ENCODE data around the gene CHTF8.

Gene CHTF8

DNA sequence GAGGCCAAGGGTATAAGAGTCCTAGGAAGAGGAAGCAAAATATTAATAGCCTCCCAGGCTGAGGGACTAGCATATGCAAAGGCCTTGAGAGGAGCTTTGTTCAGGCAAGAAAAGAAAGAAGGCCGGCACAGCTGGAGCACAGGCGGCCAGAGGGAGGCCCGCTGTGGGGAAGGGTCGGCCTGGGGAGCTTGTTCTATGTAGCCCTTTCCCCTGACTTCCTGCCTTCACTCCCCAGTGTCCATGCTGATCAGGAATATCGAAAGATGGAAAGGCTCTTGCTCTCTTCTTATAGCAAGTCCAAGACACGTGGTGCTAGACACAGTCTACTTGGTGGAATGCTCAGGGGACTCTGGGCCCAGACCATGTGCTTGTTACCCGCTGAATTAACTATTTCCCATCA lies 54.3 kb downstream of the CHTF8 start:
- no peaks in the 10 kb centered on the region for H3K27me3 ChIP-seq (ENCODE audit: insufficient read depth, low read length)
- no peaks in the 10 kb centered on the region for H3K36me3 ChIP-seq (ENCODE audit: insufficient read depth, low read length)
- peak overlapping the region; percentile 80; the same call in 1 of the 2 replicates for H3K27ac ChIP-seq (ENCODE audit: low read depth, low read length)
- 9% methylated on average over 7 of the region's 7 CpGs for WGBS
- H3K4me1 ChIP-seq (ENCODE audit: insufficient read depth, low read length), result peaks cover 37% of the 10 kb centered on the region
- no peak overlapping the region for H3K9ac ChIP-seq (ENCODE audit: low read depth, low read length)
- no peaks in the 10 kb centered on the region for H3K9me3 ChIP-seq (ENCODE audit: insufficient read depth, low read depth, low read length)
- no peak overlapping the region for H3K4me3 ChIP-seq (ENCODE audit: low read length)

DNA sequence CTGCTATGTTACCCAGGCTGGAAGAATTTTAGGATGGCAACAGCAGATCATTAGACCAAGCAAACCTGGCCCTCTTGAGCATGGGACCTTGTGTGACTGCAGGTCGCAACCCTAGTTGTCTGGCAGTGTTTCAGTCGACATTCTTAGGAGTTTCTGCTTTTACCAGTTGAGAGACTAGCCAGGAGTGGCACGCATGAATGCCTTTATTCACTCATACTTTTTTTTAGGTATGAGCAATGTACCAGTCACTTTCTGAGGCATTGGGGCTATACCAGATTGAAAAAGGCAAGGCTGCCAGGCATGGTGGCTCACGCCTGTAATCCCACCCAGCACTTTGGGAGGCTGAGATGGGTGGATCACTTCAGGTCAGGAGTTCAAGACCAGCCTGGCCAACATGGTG lies 55.1 kb downstream of the CHTF8 start:
- Histone ChIP-seq H3K4me3 (ENCODE audit: low read length) (no peak overlapping the region), H3K36me3 (ENCODE audit: insufficient read depth, low read length) (no peaks in the 10 kb centered on the region), H3K4me1 (ENCODE audit: insufficient read depth, low read length) (peaks cover 45% of the 10 kb centered on the region), H3K9me3 (ENCODE audit: insufficient read depth, low read depth, low read length) (no peaks in the 10 kb centered on the region), H3K9ac (ENCODE audit: low read depth, low read length) (no peak overlapping the region), H3K27me3 (ENCODE audit: insufficient read depth, low read length) (no peaks in the 10 kb centered on the region), H3K27ac (ENCODE audit: low read depth, low read length) (peak overlapping the region; percentile 80)
- 83% methylated on average over 4 of the region's 4 CpGs for WGBS

DNA sequence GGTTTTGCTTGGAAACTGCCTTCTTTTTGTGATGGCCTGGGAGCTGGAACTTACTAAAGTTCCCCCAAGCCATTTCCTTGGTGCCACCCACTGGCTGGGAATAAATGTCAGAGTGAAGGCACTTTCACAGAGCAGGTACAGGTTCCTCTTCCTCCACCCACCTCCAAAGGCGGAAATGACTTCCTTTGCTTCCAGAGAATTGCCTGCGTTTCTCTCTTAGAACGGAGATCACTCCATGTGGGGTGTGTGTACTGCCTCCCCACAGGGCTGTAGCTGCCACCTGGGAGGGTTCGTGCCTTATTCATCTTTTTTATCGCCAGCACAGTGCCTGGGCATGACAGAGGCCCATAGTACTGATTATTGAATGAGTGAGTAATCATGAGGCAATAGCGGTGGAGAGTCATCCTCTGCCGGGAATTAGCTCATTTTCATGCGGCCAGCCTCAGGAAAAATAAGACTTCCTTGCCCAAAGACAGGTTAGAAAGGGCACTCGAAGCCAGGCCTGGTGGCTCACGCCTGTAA lies 59.1 kb downstream of the CHTF8 start:
- peak overlapping the region; percentile 26; the same call in 1 of the 2 replicates for H3K4me3 ChIP-seq (ENCODE audit: low read length)
- no peaks in the 10 kb centered on the region for H3K36me3 ChIP-seq (ENCODE audit: insufficient read depth, low read length)
- peak overlapping the region; percentile 64 for H3K27ac ChIP-seq (ENCODE audit: low read depth, low read length)
- H3K9me3 ChIP-seq (ENCODE audit: insufficient read depth, low read depth, low read length), result no peaks in the 10 kb centered on the region
- WGBS, result 41% methylated on average over 10 of the region's 10 CpGs
- peaks cover 59% of the 10 kb centered on the region for H3K4me1 ChIP-seq (ENCODE audit: insufficient read depth, low read length)
- no peaks in the 10 kb centered on the region for H3K27me3 ChIP-seq (ENCODE audit: insufficient read depth, low read length)
- peak overlapping the region; percentile 21 for H3K9ac ChIP-seq (ENCODE audit: low read depth, low read length)

DNA sequence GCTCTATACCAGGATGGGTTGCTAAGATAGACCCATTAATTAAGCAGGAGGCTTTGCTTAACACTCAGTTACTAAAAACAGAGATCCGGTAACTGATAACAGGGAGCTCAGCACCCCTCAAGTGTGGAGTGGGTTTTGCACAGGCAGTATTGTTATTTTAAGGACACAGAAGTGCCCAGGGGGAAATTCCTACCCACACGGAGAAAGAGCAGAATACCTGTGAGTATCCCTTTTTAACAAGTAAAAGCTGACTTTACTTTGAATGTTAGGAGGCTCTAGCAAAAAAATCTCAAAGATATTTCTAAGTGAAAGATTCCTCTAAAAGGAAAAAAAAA lies 59.8 kb downstream of the CHTF8 start:
- Histone ChIP-seq H3K27me3 (ENCODE audit: insufficient read depth, low read length) (no peaks in the 10 kb centered on the region), H3K27ac (ENCODE audit: low read depth, low read length) (peak overlapping the region; percentile 60), H3K4me1 (ENCODE audit: insufficient read depth, low read length) (peaks cover 53% of the 10 kb centered on the region), H3K9ac (ENCODE audit: low read depth, low read length) (peak overlapping the region; percentile 21; the same call in 1 of the 2 replicates), H3K4me3 (ENCODE audit: low read length) (peak overlapping the region; percentile 26), H3K9me3 (ENCODE audit: insufficient read depth, low read depth, low read length) (no peaks in the 10 kb centered on the region), H3K36me3 (ENCODE audit: insufficient read depth, low read length) (no peaks in the 10 kb centered on the region)
- WGBS, result 11% methylated on average over 1 of the region's 2 CpGs

DNA sequence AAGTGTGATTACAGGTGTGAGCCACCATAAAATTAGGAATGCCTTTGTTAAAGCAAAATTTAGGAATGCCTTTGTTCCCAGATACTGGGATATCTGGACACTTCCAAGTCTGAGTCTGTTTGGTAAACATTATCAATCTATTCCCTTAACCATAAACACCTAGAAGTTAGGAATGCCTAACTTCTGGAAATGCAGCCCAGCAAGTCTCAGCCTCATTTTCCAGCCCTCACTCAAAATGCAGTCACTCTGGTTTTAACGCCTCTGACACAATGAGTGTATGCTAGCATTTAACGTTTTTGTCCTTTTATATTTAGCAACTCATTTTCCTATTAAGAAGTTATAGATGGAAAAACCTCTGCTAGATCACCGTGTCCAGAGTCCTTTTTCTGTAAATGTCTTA lies 61.4 kb downstream of the CHTF8 start:
- no peaks in the 10 kb centered on the region for H3K27me3 ChIP-seq (ENCODE audit: insufficient read depth, low read length)
- H3K4me1 ChIP-seq (ENCODE audit: insufficient read depth, low read length), result peaks cover 39% of the 10 kb centered on the region
- peak overlapping the region; percentile 46; the same call in 1 of the 2 replicates for H3K9ac ChIP-seq (ENCODE audit: low read depth, low read length)
- WGBS, result 63% methylated on average over 1 of the region's 3 CpGs
- H3K36me3 ChIP-seq (ENCODE audit: insufficient read depth, low read length), result no peaks in the 10 kb centered on the region
- no peak overlapping the region for H3K4me3 ChIP-seq (ENCODE audit: low read length)
- H3K9me3 ChIP-seq (ENCODE audit: insufficient read depth, low read depth, low read length), result no peaks in the 10 kb centered on the region
- H3K27ac ChIP-seq (ENCODE audit: low read depth, low read length), result peak overlapping the region; percentile 34

DNA sequence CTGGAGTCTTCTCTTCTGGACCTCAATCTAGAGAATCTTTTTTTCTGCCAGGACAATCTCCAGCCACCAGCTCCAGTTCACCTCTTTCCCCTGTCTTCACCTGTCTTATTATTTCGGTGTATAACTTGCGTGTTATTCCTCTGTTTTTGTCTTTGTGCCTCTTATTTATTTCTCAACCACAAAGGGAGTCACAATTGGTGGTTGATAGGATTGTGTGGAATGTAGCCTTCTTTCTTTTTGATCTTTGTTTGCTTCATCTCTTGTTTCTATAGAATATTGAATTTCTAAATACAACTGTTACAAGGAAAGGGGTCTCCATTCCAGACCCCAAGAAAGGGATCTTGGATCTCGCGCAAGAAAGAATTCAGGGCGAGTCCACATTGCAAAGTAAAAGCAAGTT lies 62.9 kb downstream of the CHTF8 start:
- H3K9ac ChIP-seq (ENCODE audit: low read depth, low read length), result no peak overlapping the region
- no peak overlapping the region for H3K27ac ChIP-seq (ENCODE audit: low read depth, low read length)
- H3K36me3 ChIP-seq (ENCODE audit: insufficient read depth, low read length), result no peaks in the 10 kb centered on the region
- peaks cover 51% of the 10 kb centered on the region for H3K4me1 ChIP-seq (ENCODE audit: insufficient read depth, low read length)
- no peaks in the 10 kb centered on the region for H3K9me3 ChIP-seq (ENCODE audit: insufficient read depth, low read depth, low read length)
- no peak overlapping the region for H3K4me3 ChIP-seq (ENCODE audit: low read length)
- no peaks in the 10 kb centered on the region for H3K27me3 ChIP-seq (ENCODE audit: insufficient read depth, low read length)
- WGBS, result 92% methylated on average over 5 of the region's 5 CpGs
